ENCODE data around the gene ATRNL1.

Gene ATRNL1

DNA sequence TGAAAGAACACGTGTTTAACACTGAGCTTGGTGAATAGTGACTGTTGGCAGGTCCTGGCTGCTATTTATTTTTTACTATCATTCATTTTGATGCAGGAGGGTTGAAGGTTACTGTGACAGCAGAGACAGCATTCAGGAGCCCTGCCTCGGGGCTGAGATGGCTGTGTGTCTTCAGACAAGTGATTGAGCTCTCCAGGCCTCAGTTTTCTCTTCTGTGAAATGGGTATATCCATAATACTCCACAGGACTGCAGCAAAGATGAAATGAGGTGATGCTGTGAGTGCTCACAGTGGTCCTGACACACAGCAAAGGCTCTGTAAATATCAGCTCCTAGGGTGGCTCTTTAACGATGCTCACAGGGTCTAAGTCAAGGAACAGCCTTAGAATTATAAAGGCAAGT lies 884.7 kb downstream of the ATRNL1 start:
- Histone ChIP-seq H3K4me2 (ENCODE audit: low read depth, low read length) (no peak overlapping the region), H4K20me1 (ENCODE audit: insufficient read depth, low read length) (no peaks in the 10 kb centered on the region), H3K79me2 (ENCODE audit: low read length) (no peaks in the 10 kb centered on the region), H3K27ac (ENCODE audit: low read length) (no peak overlapping the region), H3K4me1 (ENCODE audit: low read length) (no peaks in the 10 kb centered on the region), H3F3A (ENCODE audit: insufficient read depth, low read length) (no peaks in the 10 kb centered on the region), H3K9me2 (replicated peaks; ENCODE audit: insufficient read depth, low read length) (no peaks in the 10 kb centered on the region), H3K9me3 (replicated peaks; ENCODE audit: insufficient read depth, low read length) (no peaks in the 10 kb centered on the region), H2AFZ (ENCODE audit: low read length) (no peak overlapping the region), H3K36me3 (replicated peaks; ENCODE audit: insufficient read depth, low read length) (no peaks in the 10 kb centered on the region), H3K27me3 (replicated peaks; ENCODE audit: insufficient read depth, low read length) (no peaks in the 10 kb centered on the region), H3K9ac (ENCODE audit: low read length) (no peak overlapping the region), H3K4me3 (ENCODE audit: low read length) (no peak overlapping the region)
- TF ChIP-seq CTCF (IDR thresholded peaks at IDR 0.05; ENCODE audit: low read length) (no peak), EZH2 (optimal IDR thresholded peaks at IDR 0.05; ENCODE audit: low read depth, low read length) (no peak), EZH2phosphoT487 (IDR thresholded peaks at IDR 0.05; ENCODE audit: low read length) (no peak)
- DNase-seq: no peak

- Histone ChIP-seq H3K27ac (ENCODE audit: low read length) (no peak overlapping the region), H4K20me1 (ENCODE audit: insufficient read depth, low read length) (no peaks in the 10 kb centered on the region), H3K9ac (ENCODE audit: low read length) (no peak overlapping the region), H2AFZ (ENCODE audit: low read length) (no peak overlapping the region), H3K4me2 (ENCODE audit: low read depth, low read length) (no peak overlapping the region), H3K4me3 (ENCODE audit: low read length) (no peak overlapping the region), H3K27me3 (replicated peaks; ENCODE audit: insufficient read depth, low read length) (no peaks in the 10 kb centered on the region), H3K36me3 (replicated peaks; ENCODE audit: insufficient read depth, low read length) (no peaks in the 10 kb centered on the region), H3K9me2 (replicated peaks; ENCODE audit: insufficient read depth, low read length) (no peaks in the 10 kb centered on the region), H3K79me2 (ENCODE audit: low read length) (no peaks in the 10 kb centered on the region), H3K4me1 (ENCODE audit: low read length) (no peaks in the 10 kb centered on the region), H3F3A (ENCODE audit: insufficient read depth, low read length) (no peaks in the 10 kb centered on the region), H3K9me3 (replicated peaks; ENCODE audit: insufficient read depth, low read length) (no peaks in the 10 kb centered on the region)
- TF ChIP-seq EZH2phosphoT487 (IDR thresholded peaks at IDR 0.05; ENCODE audit: low read length): no peak
- TF ChIP-seq CTCF (IDR thresholded peaks at IDR 0.05; ENCODE audit: low read length): no peak
- no peak for TF ChIP-seq EZH2 (optimal IDR thresholded peaks at IDR 0.05; ENCODE audit: low read depth, low read length)
- DNase-seq: no peak
Measured at GRCh38 chr10:115979576-115979975, 886.4 kb downstream of the ATRNL1 start.

DNA sequence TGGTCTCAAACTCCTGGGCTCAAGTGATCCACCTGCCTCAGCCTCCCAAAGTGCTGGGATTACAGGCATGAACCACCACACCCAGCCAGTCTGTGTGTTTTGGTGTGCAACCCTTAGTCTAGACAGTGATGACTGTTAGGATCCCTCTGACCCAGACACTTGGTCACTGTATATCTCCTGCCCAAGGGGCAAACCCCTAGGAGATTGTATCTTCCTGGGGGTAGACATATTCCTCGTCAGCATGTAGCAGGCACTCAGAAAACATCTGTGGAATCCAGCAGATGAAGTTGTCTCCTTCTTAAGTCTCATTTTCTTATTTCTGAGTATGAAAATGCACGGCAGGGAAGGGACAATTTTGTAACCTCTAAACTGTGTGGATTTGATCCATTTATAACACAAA lies 887.3 kb downstream of the ATRNL1 start:
- no peak for TF ChIP-seq CTCF (IDR thresholded peaks at IDR 0.05; ENCODE audit: low read length)
- TF ChIP-seq EZH2 (optimal IDR thresholded peaks at IDR 0.05; ENCODE audit: low read depth, low read length): no peak
- no peak for TF ChIP-seq EZH2phosphoT487 (IDR thresholded peaks at IDR 0.05; ENCODE audit: low read length)
- Histone ChIP-seq H3K36me3 (replicated peaks; ENCODE audit: insufficient read depth, low read length) (no peaks in the 10 kb centered on the region), H2AFZ (ENCODE audit: low read length) (no peak overlapping the region), H4K20me1 (ENCODE audit: insufficient read depth, low read length) (no peaks in the 10 kb centered on the region), H3K4me2 (ENCODE audit: low read depth, low read length) (no peak overlapping the region), H3F3A (ENCODE audit: insufficient read depth, low read length) (no peaks in the 10 kb centered on the region), H3K4me3 (ENCODE audit: low read length) (no peak overlapping the region), H3K27ac (ENCODE audit: low read length) (no peak overlapping the region), H3K4me1 (ENCODE audit: low read length) (no peaks in the 10 kb centered on the region), H3K9me3 (replicated peaks; ENCODE audit: insufficient read depth, low read length) (no peaks in the 10 kb centered on the region), H3K27me3 (replicated peaks; ENCODE audit: insufficient read depth, low read length) (no peaks in the 10 kb centered on the region), H3K9me2 (replicated peaks; ENCODE audit: insufficient read depth, low read length) (no peaks in the 10 kb centered on the region), H3K9ac (ENCODE audit: low read length) (no peak overlapping the region), H3K79me2 (ENCODE audit: low read length) (no peaks in the 10 kb centered on the region)
- no peak for DNase-seq

Measured in MM.1S (cell line).